Measurements from ENCODE around the gene KRTAP19-2. TPM values are rescaled to one million over a fixed set of nuclear protein-coding genes. Genes with fewer than 3 reads are reported as not detected.

The KRTAP19-2 gene
- total RNA-seq, 2 donors from 2014 or later: not detected

- no peak overlapping the region for H3K27ac ChIP-seq
- WGBS, 2 donors: 32 to 43% methylated on average over 4 of the region's 4 CpGs
- no peaks in the 10 kb centered on the region for H3K27me3 ChIP-seq
- H3K36me3 ChIP-seq (replicated peaks in 1 of 2; ENCODE audit: insufficient read depth in 1 of 2, low read depth in 2 of 2): no peaks in the 10 kb centered on the region
- DNase-seq (no peak), ATAC-seq (no peak)
- H3K9me3 ChIP-seq: no peaks in the 10 kb centered on the region
- no peaks in the 10 kb centered on the region for H3K4me1 ChIP-seq
- TF ChIP-seq POLR2A (IDR thresholded peaks at IDR 0.05) (no peak), CTCF (IDR thresholded peaks at IDR 0.05) (no peak)
- no peak overlapping the region for H3K4me3 ChIP-seq
- intact Hi-C loops (cut with DNase I): no loop called here
Observed at GRCh38 chr21:30447056-30447455, 40.2 kb downstream of the KRTAP19-2 start.

- intact Hi-C loops (cut with DNase I): no loop called here
- no peak overlapping the region for H3K27ac ChIP-seq
- no peak overlapping the region for H3K4me3 ChIP-seq
- ATAC-seq (no peak), DNase-seq (no peak)
- H3K9me3 ChIP-seq: no peaks in the 10 kb centered on the region
- 25 to 39% methylated on average over 1 of the region's 1 CpG for WGBS, 2 donors
- TF ChIP-seq CTCF (IDR thresholded peaks at IDR 0.05): no peak
- TF ChIP-seq POLR2A (IDR thresholded peaks at IDR 0.05): no peak
- H3K4me1 ChIP-seq: no peaks in the 10 kb centered on the region
- no peaks in the 10 kb centered on the region for H3K27me3 ChIP-seq
- H3K36me3 ChIP-seq (replicated peaks in 1 of 2; ENCODE audit: insufficient read depth in 1 of 2, low read depth in 2 of 2): no peaks in the 10 kb centered on the region
Observed at GRCh38 chr21:30444204-30444603, 43.0 kb downstream of the KRTAP19-2 start.

DNA sequence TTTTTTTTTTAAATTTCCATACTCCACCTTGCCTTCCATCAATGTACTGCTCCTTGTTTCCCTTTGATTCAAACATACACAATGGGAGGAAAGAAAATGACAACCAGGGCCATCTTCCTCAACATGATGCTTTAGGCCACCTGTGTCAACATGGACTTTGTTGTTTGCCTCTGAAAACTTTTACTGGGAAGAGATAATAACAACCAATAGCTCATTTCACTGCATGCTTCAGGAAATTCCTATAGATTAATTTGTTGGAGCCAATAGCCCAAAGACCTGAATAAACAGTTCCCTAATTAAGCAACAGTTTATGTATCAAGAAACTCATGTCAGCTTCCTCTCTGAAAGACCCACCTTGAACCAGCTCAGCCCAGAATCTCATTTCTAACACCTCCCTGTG lies 44.0 kb downstream of the KRTAP19-2 start:
- intact Hi-C loops (cut with DNase I): no loop called here
- H3K27me3 ChIP-seq: no peaks in the 10 kb centered on the region
- H3K9me3 ChIP-seq: no peaks in the 10 kb centered on the region
- no peaks in the 10 kb centered on the region for H3K4me1 ChIP-seq
- no peak overlapping the region for H3K4me3 ChIP-seq
- no peaks in the 10 kb centered on the region for H3K36me3 ChIP-seq (replicated peaks in 1 of 2; ENCODE audit: insufficient read depth in 1 of 2, low read depth in 2 of 2)
- DNase-seq: no peak
- ATAC-seq: no peak
- no peak overlapping the region for H3K27ac ChIP-seq
- TF ChIP-seq POLR2A (IDR thresholded peaks at IDR 0.05): no peak
- no peak for TF ChIP-seq CTCF (IDR thresholded peaks at IDR 0.05)

GRCh38 chr21:30439975-30440374 lies 47.3 kb downstream of the KRTAP19-2 start, which contains the start of gene KRTAP15-1:
Gene KRTAP15-1, plus strand, starts transcription at chr21:30440275. Its CDS starts 53 bp downstream, at chr21:30440328.
- Histone ChIP-seq H3K9me3 (no peaks in the 10 kb centered on the region), H3K4me1 (no peaks in the 10 kb centered on the region), H3K36me3 (replicated peaks in 1 of 2; ENCODE audit: insufficient read depth in 1 of 2, low read depth in 2 of 2) (no peaks in the 10 kb centered on the region), H3K27me3 (no peaks in the 10 kb centered on the region), H3K4me3 (no peak within 1 kb of the TSS), H3K27ac (no peak within 1 kb of the TSS)
- DNase-seq: no peak
- WGBS, 2 donors: 78 to 84% methylated on average over 5 of the region's 5 CpGs
- intact Hi-C loops (cut with DNase I): no loop called here
- TF ChIP-seq CTCF (IDR thresholded peaks at IDR 0.05) (no peak), POLR2A (IDR thresholded peaks at IDR 0.05) (no peak)
- no peak for ATAC-seq

Small RNA genes within 50 kb of the gene (small RNA-seq; reads per million reads assigned to genes)
- not detected for gene AP000567.1
- gene KRTAP19-10P: not detected
- gene KRTAP19-11P: not detected
- not detected for gene KRTAP19-9P

Other genes with a start within 250 kb of the KRTAP19-2 start
- gene KRTAP24-1, start 204.5 kb downstream of the KRTAP19-2 start, total RNA-seq: not detected
- not detected for gene KRTAP25-1, start 197.9 kb downstream of the KRTAP19-2 start, total RNA-seq
- gene KRTAP26-1, start 167.1 kb downstream of the KRTAP19-2 start, total RNA-seq: not detected
- gene KRTAP27-1, start 149.7 kb downstream of the KRTAP19-2 start, total RNA-seq: not detected
- not detected for gene KRTAP23-1, start 138.8 kb downstream of the KRTAP19-2 start, total RNA-seq
- gene KRTAP13-2, start 115.2 kb downstream of the KRTAP19-2 start, total RNA-seq: not detected
- gene KRTAP13-1, start 91.4 kb downstream of the KRTAP19-2 start, total RNA-seq: not detected
- not detected for gene KRTAP13-3, start 61.5 kb downstream of the KRTAP19-2 start, total RNA-seq
- not detected for gene KRTAP13-4, start 57.2 kb downstream of the KRTAP19-2 start, total RNA-seq
- gene KRTAP15-1, start 47.2 kb downstream of the KRTAP19-2 start, total RNA-seq: not detected
- gene KRTAP19-1, start 7.1 kb downstream of the KRTAP19-2 start, total RNA-seq: not detected
- not detected for gene KRTAP19-3, start 4.6 kb upstream of the KRTAP19-2 start, total RNA-seq
- gene KRTAP19-4, start 9.7 kb upstream of the KRTAP19-2 start, total RNA-seq: not detected
- gene KRTAP19-5, start 14.7 kb upstream of the KRTAP19-2 start, total RNA-seq: not detected
- not detected for gene KRTAP19-6, start 54.4 kb upstream of the KRTAP19-2 start, total RNA-seq
- gene KRTAP19-7, start 73.9 kb upstream of the KRTAP19-2 start, total RNA-seq: not detected
- gene KRTAP22-2, start 103.0 kb upstream of the KRTAP19-2 start, total RNA-seq: not detected
- not detected for gene KRTAP6-3, start 105.0 kb upstream of the KRTAP19-2 start, total RNA-seq
- gene KRTAP6-2, start 111.5 kb upstream of the KRTAP19-2 start, total RNA-seq: not detected
- gene KRTAP22-1, start 113.7 kb upstream of the KRTAP19-2 start, total RNA-seq: not detected
- not detected for gene KRTAP6-1, start 126.5 kb upstream of the KRTAP19-2 start, total RNA-seq
- gene KRTAP20-1, start 129.0 kb upstream of the KRTAP19-2 start, total RNA-seq: not detected
- not detected for gene KRTAP20-4, start 133.2 kb upstream of the KRTAP19-2 start, total RNA-seq
- gene KRTAP20-2, start 147.8 kb upstream of the KRTAP19-2 start, total RNA-seq: not detected
- not detected for gene KRTAP20-3, start 155.4 kb upstream of the KRTAP19-2 start, total RNA-seq
- not detected for gene KRTAP21-3, start 231.3 kb upstream of the KRTAP19-2 start, total RNA-seq